ENCODE data around the gene FBLIM1. TPM values are rescaled to one million over a fixed set of nuclear protein-coding genes. Genes with fewer than 3 reads are reported as not detected.

The FBLIM1 gene
- total RNA-seq, 1 experiment from 2014 or later, result 78.3 TPM

DNA sequence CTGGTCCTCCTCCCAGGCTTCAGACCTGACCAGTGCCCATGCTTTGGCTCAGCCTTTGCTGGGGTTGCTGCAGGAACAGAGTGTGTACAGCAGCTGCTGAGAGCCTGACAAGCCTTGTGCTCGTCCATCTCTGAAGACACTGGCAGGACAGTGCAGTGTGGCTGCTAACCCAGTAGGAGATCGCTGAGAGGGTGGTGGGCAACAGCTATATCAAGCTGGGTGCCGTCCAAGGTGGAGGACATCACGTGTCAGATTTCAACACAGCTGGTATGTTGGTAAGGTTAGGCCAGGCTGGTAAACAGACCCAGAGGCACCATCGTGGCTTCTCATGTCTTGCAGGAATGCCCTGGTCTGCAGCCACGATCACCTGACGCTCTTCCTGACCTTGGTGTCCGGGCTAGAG is 40.4 kb upstream of the FBLIM1 start (continued):
- TF ChIP-seq E2F5 (CRISPR knock-in tag; IDR thresholded peaks at IDR 0.05), result no peak
- no peak for TF ChIP-seq RORB (CRISPR knock-in tag; IDR thresholded peaks at IDR 0.05)
- TF ChIP-seq FOXJ3 (CRISPR knock-in tag; IDR thresholded peaks at IDR 0.05; ENCODE audit: borderline replicate concordance), result no peak
- TF ChIP-seq, protein P1, sequence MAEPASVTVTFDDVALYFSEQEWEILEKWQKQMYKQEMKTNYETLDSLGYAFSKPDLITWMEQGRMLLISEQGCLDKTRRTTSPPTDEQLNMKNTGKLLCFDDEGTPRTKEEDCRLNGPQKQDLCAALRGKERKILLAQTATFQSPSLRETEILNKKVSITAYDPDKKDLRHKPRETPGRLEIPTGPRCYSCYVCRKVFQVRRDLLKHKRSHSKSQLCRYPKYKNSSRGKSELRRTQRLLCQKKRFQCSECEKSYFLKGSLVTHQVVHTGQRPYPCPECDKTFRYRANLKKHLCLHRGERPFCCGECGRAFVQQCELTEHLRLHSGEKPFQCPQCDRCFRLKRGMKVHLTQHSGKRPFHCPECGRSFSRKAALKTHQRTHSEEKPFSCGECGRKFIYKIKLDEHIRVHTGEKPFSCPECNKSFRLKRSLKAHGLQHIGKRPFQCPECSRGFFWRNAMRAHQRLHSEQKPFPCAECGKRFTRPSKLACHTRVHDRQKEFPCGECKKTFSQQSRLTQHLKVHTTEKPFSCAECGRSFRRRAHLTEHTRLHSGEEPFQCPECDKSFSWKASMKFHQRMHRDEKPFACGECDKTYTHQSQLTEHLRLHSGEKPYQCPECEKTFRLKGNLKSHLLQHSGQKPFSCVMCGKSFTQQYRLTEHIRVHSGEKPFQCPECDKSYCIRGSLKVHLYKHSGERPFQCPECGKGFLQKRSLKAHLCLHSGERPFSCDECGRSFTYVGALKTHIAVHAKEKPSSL (CRISPR knock-in tag; conservative IDR thresholded peaks at IDR 0.05), result no peak
- TF ChIP-seq TCF7 (CRISPR knock-in tag; IDR thresholded peaks at IDR 0.05; ENCODE audit: low read depth), result no peak
- TF ChIP-seq CREB1 (CRISPR knock-in tag; IDR thresholded peaks at IDR 0.05), result no peak
- TF ChIP-seq ZNF671 (CRISPR knock-in tag; IDR thresholded peaks at IDR 0.05), result no peak
- TF ChIP-seq, protein P2, sequence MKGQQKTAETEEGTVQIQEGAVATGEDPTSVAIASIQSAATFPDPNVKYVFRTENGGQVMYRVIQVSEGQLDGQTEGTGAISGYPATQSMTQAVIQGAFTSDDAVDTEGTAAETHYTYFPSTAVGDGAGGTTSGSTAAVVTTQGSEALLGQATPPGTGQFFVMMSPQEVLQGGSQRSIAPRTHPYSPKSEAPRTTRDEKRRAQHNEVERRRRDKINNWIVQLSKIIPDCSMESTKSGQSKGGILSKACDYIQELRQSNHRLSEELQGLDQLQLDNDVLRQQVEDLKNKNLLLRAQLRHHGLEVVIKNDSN (CRISPR knock-in tag; IDR thresholded peaks at IDR 0.05), result no peak
- TF ChIP-seq ATF3 (CRISPR knock-in tag; conservative IDR thresholded peaks at IDR 0.05), result no peak
- TF ChIP-seq, protein P3, sequence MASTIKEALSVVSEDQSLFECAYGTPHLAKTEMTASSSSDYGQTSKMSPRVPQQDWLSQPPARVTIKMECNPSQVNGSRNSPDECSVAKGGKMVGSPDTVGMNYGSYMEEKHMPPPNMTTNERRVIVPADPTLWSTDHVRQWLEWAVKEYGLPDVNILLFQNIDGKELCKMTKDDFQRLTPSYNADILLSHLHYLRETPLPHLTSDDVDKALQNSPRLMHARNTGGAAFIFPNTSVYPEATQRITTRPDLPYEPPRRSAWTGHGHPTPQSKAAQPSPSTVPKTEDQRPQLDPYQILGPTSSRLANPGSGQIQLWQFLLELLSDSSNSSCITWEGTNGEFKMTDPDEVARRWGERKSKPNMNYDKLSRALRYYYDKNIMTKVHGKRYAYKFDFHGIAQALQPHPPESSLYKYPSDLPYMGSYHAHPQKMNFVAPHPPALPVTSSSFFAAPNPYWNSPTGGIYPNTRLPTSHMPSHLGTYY (CRISPR knock-in tag; IDR thresholded peaks at IDR 0.05), result no peak

GRCh38 chr1:15719381-15720120 is 39.0 kb upstream of the FBLIM1 start:
- CTCF ChIA-PET, result interaction anchor here (0.5 to 2.1 kb wide), 5 partner anchors 12 to 192 kb away, joined by 3 to 13 read pairs (median 3); no protein-coding TSS in a partner anchor
- POLR2A ChIA-PET, result no interaction called here
- H3K4me1 Mint-ChIP-seq, result no peaks in the 10 kb centered on the region

More at GRCh38 chr1:15719381-15720120, 39.0 kb upstream of the FBLIM1 start:
- no peak for TF ChIP-seq MAX (CRISPR knock-in tag; IDR thresholded peaks at IDR 0.05)
- TF ChIP-seq ZSCAN18 (CRISPR knock-in tag; IDR thresholded peaks at IDR 0.05), result no peak
- no peak for TF ChIP-seq ZNF317 (CRISPR knock-in tag; IDR thresholded peaks at IDR 0.05; ENCODE audit: borderline replicate concordance, low read depth)
- no peak for TF ChIP-seq MXD4 (CRISPR knock-in tag; IDR thresholded peaks at IDR 0.05; ENCODE audit: borderline replicate concordance)
- TF ChIP-seq NFE2L1 (CRISPR knock-in tag; IDR thresholded peaks at IDR 0.05), result no peak
- TF ChIP-seq, protein P4, sequence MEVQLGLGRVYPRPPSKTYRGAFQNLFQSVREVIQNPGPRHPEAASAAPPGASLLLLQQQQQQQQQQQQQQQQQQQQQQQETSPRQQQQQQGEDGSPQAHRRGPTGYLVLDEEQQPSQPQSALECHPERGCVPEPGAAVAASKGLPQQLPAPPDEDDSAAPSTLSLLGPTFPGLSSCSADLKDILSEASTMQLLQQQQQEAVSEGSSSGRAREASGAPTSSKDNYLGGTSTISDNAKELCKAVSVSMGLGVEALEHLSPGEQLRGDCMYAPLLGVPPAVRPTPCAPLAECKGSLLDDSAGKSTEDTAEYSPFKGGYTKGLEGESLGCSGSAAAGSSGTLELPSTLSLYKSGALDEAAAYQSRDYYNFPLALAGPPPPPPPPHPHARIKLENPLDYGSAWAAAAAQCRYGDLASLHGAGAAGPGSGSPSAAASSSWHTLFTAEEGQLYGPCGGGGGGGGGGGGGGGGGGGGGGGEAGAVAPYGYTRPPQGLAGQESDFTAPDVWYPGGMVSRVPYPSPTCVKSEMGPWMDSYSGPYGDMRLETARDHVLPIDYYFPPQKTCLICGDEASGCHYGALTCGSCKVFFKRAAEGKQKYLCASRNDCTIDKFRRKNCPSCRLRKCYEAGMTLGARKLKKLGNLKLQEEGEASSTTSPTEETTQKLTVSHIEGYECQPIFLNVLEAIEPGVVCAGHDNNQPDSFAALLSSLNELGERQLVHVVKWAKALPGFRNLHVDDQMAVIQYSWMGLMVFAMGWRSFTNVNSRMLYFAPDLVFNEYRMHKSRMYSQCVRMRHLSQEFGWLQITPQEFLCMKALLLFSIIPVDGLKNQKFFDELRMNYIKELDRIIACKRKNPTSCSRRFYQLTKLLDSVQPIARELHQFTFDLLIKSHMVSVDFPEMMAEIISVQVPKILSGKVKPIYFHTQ (CRISPR knock-in tag; IDR thresholded peaks at IDR 0.05), result no peak
- no peak for TF ChIP-seq ZBTB21 (CRISPR knock-in tag; IDR thresholded peaks at IDR 0.05; ENCODE audit: borderline replicate concordance)
- TF ChIP-seq PREB (CRISPR knock-in tag; IDR thresholded peaks at IDR 0.05; ENCODE audit: borderline replicate concordance), result no peak
- no peak for TF ChIP-seq SMAD3 (CRISPR knock-in tag; IDR thresholded peaks at IDR 0.05; ENCODE audit: borderline replicate concordance)
- no peak for TF ChIP-seq KAT7 (CRISPR knock-in tag; IDR thresholded peaks at IDR 0.05; ENCODE audit: borderline replicate concordance)
- no peak for TF ChIP-seq JUN (CRISPR knock-in tag; IDR thresholded peaks at IDR 0.05)
- TF ChIP-seq TEAD1 (CRISPR knock-in tag; IDR thresholded peaks at IDR 0.05), result no peak
- no peak for TF ChIP-seq ATF1 (CRISPR knock-in tag; IDR thresholded peaks at IDR 0.05)
- TF ChIP-seq, protein P2 (CRISPR knock-in tag; IDR thresholded peaks at IDR 0.05), result no peak
- DNase-seq (ENCODE audit: low spot score) (no peak), ATAC-seq (no peak)
- H3K36me3 Mint-ChIP-seq, result peaks cover 20% of the 10 kb centered on the region
- H3K27me3 Mint-ChIP-seq (ENCODE audit: low read depth), result no peaks in the 10 kb centered on the region
- no peaks in the 10 kb centered on the region for H3K9me3 Mint-ChIP-seq
- H3K27ac Mint-ChIP-seq, result no peak overlapping the region
- H3K4me3 Mint-ChIP-seq, result no peak overlapping the region

Measured in WTC11 (cell line).